Neural cell (in vitro differentiated cells): ENCODE results near the gene ENO2.

ENCODE experiments used
- EP300 ChIP-seq: fragments of 450-650 bp; conservative IDR thresholded peaks from 2 replicates; pipeline ENCODE4 v1.6.1; 2014; ENCODE audit warnings: antibody characterized with exemption, mild to moderate bottlenecking, moderate library complexity; ENCODE audit not compliant: poor library complexity, severe bottlenecking
- EZH2 ChIP-seq: fragments of 200-600, 300-800 bp; shearing (Covaris generic), sonication (generic); IDR thresholded peaks from 2 replicates; pipeline ENCODE4 v1.6.1; 2014; ENCODE audit warnings: antibody characterized with exemption, low read length, borderline replicate concordance, mild to moderate bottlenecking; ENCODE audit not compliant: insufficient read depth, poor library complexity, severe bottlenecking
- MXI1 ChIP-seq: fragments of 450-650 bp; conservative IDR thresholded peaks from 2 replicates; pipeline ENCODE4 v1.6.1; 2014; ENCODE audit warnings: antibody characterized with exemption, mild to moderate bottlenecking; ENCODE audit not compliant: poor library complexity, severe bottlenecking
- POLR2AphosphoS5 ChIP-seq: IDR thresholded peaks from 2 replicates; pipeline ENCODE4 v1.6.1; 2012
- SMC3 ChIP-seq: fragments of 450-650 bp; conservative IDR thresholded peaks from 2 replicates; pipeline ENCODE4 v1.6.1; 2014; ENCODE audit warnings: antibody characterized with exemption, mild to moderate bottlenecking, moderate library complexity; ENCODE audit not compliant: poor library complexity
- TF ChIP-seq, protein P1 (sequence below): fragments of 450-650 bp; IDR thresholded peaks from 2 replicates; pipeline ENCODE4 v1.5.1; 2014; ENCODE audit warnings: antibody characterized with exemption, mild to moderate bottlenecking, moderate library complexity; ENCODE audit not compliant: poor library complexity, severe bottlenecking
- TF ChIP-seq, protein P2 (sequence below): IDR thresholded peaks from 2 replicates; pipeline ENCODE4 v1.6.1; 2012; ENCODE audit warnings: borderline replicate concordance

GRCh38 chr12:6948873-6949594 is 34.7 kb downstream of the ENO2 start:
- TF ChIP-seq SMC3 (no peak), MXI1 (no peak), EZH2 (no peak), EP300 (no peak), POLR2AphosphoS5 (no peak)
- TF ChIP-seq, protein P1, sequence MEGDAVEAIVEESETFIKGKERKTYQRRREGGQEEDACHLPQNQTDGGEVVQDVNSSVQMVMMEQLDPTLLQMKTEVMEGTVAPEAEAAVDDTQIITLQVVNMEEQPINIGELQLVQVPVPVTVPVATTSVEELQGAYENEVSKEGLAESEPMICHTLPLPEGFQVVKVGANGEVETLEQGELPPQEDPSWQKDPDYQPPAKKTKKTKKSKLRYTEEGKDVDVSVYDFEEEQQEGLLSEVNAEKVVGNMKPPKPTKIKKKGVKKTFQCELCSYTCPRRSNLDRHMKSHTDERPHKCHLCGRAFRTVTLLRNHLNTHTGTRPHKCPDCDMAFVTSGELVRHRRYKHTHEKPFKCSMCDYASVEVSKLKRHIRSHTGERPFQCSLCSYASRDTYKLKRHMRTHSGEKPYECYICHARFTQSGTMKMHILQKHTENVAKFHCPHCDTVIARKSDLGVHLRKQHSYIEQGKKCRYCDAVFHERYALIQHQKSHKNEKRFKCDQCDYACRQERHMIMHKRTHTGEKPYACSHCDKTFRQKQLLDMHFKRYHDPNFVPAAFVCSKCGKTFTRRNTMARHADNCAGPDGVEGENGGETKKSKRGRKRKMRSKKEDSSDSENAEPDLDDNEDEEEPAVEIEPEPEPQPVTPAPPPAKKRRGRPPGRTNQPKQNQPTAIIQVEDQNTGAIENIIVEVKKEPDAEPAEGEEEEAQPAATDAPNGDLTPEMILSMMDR: no peak
- TF ChIP-seq, protein P2, sequence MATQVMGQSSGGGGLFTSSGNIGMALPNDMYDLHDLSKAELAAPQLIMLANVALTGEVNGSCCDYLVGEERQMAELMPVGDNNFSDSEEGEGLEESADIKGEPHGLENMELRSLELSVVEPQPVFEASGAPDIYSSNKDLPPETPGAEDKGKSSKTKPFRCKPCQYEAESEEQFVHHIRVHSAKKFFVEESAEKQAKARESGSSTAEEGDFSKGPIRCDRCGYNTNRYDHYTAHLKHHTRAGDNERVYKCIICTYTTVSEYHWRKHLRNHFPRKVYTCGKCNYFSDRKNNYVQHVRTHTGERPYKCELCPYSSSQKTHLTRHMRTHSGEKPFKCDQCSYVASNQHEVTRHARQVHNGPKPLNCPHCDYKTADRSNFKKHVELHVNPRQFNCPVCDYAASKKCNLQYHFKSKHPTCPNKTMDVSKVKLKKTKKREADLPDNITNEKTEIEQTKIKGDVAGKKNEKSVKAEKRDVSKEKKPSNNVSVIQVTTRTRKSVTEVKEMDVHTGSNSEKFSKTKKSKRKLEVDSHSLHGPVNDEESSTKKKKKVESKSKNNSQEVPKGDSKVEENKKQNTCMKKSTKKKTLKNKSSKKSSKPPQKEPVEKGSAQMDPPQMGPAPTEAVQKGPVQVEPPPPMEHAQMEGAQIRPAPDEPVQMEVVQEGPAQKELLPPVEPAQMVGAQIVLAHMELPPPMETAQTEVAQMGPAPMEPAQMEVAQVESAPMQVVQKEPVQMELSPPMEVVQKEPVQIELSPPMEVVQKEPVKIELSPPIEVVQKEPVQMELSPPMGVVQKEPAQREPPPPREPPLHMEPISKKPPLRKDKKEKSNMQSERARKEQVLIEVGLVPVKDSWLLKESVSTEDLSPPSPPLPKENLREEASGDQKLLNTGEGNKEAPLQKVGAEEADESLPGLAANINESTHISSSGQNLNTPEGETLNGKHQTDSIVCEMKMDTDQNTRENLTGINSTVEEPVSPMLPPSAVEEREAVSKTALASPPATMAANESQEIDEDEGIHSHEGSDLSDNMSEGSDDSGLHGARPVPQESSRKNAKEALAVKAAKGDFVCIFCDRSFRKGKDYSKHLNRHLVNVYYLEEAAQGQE: no peak
